BE2C (cell line): ENCODE results near the gene CENPP.

Source experiments
- DNase-seq: peaks from one replicate; pipeline ENCODE4 v3.0.0-alpha.2; 2020
- H3K27me3 ChIP-seq: fragments of 250-450 bp; sonication (Bioruptor Pico); 2 replicates; pipeline ENCODE4 v1.5.1; 2020; ENCODE audit warnings: mild to moderate bottlenecking
- H3K36me3 ChIP-seq: fragments of 250-450 bp; sonication (Bioruptor Pico); 2 replicates; pipeline ENCODE4 v1.5.1; 2020; ENCODE audit warnings: mild to moderate bottlenecking
- H3K4me1 ChIP-seq: fragments of 250-450 bp; sonication (Bioruptor Pico); 2 replicates; pipeline ENCODE4 v1.5.1; 2020
- H3K4me3 ChIP-seq: 2 replicates; pipeline ENCODE4 v1.5.1; 2011; ENCODE audit warnings: low read depth, low read length
- H3K9me3 ChIP-seq: fragments of 250-450 bp; sonication (Bioruptor Pico); 2 replicates; pipeline ENCODE4 v1.5.1; 2020
- TF ChIP-seq, protein P1 (sequence below): IDR thresholded peaks from 2 replicates; pipeline ENCODE4 v1.5.1; 2012; ENCODE audit warnings: mild to moderate bottlenecking, low read depth, low read length

Gene CENPP

DNA sequence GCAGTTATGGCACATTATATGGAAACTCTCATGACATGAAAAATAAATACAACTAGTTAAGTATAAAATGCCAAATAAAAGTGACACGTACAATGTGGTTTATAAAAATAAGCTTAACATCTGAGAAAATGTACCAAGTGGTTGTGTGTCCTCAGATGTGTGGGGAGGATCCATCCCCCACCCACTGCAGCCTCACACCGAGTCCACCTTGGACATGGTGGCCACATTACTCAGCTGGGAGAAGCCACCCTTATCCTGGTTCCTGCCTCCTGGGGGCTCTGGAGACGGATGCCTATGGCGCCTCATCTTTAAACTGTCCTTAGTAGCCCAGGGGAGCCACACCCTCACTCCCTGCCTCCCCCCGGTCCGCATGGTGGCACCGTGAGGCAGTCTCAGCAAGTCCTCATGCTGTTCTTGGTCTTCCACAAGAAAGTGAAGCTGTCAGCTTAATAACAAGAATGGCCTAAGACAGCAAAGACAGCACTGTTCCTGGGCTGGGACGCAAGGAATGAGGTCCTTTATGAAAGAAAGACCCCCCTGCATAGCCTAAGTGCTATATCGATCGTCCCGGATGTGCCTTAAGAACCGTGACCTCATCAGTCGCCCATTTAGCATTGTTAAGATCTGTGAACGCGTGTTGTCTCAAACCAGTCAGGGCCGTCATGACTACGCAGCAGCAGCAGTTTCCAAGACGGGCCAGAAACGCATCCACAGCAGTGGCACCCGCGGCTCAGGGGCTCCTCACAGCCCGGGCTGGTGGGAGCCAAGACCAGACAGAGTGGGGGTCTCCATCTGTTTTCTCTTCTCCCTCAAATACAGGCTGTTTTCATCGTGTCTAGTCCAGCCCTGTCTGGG is 287.7 kb downstream of the CENPP start:
- DNase-seq = no peak
- TF ChIP-seq, protein P1, sequence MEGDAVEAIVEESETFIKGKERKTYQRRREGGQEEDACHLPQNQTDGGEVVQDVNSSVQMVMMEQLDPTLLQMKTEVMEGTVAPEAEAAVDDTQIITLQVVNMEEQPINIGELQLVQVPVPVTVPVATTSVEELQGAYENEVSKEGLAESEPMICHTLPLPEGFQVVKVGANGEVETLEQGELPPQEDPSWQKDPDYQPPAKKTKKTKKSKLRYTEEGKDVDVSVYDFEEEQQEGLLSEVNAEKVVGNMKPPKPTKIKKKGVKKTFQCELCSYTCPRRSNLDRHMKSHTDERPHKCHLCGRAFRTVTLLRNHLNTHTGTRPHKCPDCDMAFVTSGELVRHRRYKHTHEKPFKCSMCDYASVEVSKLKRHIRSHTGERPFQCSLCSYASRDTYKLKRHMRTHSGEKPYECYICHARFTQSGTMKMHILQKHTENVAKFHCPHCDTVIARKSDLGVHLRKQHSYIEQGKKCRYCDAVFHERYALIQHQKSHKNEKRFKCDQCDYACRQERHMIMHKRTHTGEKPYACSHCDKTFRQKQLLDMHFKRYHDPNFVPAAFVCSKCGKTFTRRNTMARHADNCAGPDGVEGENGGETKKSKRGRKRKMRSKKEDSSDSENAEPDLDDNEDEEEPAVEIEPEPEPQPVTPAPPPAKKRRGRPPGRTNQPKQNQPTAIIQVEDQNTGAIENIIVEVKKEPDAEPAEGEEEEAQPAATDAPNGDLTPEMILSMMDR = no peak
- Histone ChIP-seq H3K4me1 (no peaks in the 10 kb centered on the region; the same call in 1 of the 2 replicates), H3K27me3 (no peaks in the 10 kb centered on the region), H3K4me3 (no peak overlapping the region), H3K9me3 (no peaks in the 10 kb centered on the region), H3K36me3 (peaks cover 45% of the 10 kb centered on the region)

DNA sequence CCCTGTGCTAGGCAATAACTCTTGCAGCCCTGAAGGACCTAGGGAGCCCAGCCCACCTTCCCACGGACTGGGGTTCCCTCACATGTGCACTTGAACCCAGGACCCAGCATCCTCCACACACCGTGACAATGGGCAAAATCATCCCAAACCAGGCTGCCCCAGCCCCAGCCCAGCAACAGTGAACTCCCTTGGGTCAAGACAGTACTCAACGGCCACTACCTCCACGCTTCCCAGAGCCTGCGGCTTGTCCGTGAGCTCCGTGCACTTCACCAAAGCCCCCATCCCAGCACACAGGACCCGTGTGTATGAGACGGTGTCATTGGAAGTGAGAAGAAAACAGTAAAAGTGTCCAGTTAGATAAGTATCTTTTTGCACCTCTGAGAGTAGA is 288.4 kb downstream of the CENPP start:
- TF ChIP-seq, protein P1 = no peak
- H3K36me3 ChIP-seq = peaks cover 51% of the 10 kb centered on the region
- no peak for DNase-seq
- H3K9me3 ChIP-seq = no peaks in the 10 kb centered on the region
- no peaks in the 10 kb centered on the region; the same call in 1 of the 2 replicates for H3K4me1 ChIP-seq
- H3K4me3 ChIP-seq = no peak overlapping the region
- H3K27me3 ChIP-seq = no peaks in the 10 kb centered on the region

DNA sequence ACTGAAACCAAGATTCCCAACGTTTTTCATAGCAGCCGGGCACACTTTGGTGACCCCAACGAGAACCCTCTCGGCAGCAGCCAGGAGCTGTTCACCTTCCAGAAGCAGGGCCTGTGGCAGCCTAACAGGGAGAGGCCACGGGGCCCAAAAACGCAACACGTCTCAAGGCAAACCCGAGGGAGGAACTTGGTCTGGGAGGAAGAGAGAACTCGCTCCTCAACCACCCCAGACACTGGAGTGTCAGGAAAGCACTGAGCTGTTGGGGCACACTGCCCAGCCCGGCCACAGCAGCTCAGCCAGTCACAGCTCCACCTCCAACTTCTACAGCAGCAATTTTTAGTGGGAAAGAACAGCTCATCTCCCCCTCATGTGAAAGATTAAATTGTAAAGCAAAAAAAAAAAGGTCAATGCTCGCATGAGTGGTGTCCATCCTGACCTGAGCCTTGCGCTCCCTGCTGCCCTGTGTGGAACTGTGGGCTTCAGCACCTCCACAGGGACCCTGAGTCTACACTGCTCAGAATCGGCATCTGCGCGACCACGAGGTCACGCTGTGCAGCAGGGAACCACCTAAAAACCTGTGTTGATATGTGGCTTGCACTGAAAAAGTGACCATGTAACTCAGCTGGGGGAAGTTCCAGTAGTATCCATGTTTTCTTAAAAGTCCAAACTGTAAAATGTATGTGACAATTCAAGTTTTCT is 289.2 kb downstream of the CENPP start:
- Histone ChIP-seq H3K27me3 (no peaks in the 10 kb centered on the region), H3K4me1 (no peaks in the 10 kb centered on the region), H3K36me3 (peaks cover 54% of the 10 kb centered on the region), H3K9me3 (no peaks in the 10 kb centered on the region), H3K4me3 (no peak overlapping the region)
- TF ChIP-seq, protein P1 = no peak
- DNase-seq = no peak

DNA sequence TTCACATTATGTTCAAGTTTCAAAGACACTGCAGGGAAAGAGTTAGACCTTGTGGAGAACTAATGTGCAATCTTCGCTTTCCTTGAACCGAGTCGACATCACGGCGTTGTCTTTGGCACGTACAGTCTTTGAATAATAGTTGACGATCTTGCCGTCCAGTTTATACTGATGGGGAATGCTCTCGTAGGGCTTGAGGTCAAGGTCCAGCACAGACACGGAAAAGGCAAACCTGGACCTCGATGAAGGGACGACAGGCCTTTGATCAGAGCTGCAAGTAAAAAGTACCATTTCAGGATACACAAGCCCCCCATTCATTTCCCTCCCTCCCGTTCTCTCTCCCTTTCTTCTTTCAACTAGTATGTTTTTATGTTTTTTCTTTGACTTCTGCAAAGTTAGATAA is 290.0 kb downstream of the CENPP start:
- Histone ChIP-seq H3K36me3 (peaks cover 57% of the 10 kb centered on the region), H3K9me3 (no peaks in the 10 kb centered on the region), H3K4me3 (no peak overlapping the region), H3K4me1 (no peaks in the 10 kb centered on the region), H3K27me3 (no peaks in the 10 kb centered on the region)
- DNase-seq = no peak
- TF ChIP-seq, protein P1 = no peak

DNA sequence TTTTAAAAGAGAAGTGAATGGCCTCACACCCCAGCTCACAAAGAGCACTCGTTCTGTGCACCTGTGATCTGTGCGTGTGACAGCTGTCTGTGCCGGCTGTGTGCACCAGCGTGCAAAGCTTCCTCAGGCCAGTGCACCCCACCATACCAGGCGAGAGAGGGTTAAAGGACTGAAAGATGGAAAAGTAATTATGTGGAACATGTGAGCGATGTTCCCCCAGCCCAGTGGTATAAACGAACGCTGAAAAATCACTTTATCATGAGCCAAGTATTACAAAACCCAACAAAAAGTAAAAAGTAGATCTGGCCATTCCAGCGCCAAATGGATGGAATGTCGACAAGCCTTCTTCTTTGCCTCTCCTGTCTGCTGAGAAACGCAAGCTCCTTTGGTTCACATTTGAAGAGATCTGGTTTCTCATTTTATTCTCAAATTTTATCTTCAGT is 290.5 kb downstream of the CENPP start:
- no peak overlapping the region for H3K4me3 ChIP-seq
- H3K9me3 ChIP-seq = no peaks in the 10 kb centered on the region
- no peaks in the 10 kb centered on the region for H3K27me3 ChIP-seq
- H3K36me3 ChIP-seq = peaks cover 53% of the 10 kb centered on the region
- H3K4me1 ChIP-seq = no peaks in the 10 kb centered on the region
- no peak for DNase-seq
- TF ChIP-seq, protein P1 = no peak
